Astrocyte (in vitro differentiated cells and primary cell): Measurements from ENCODE around the gene WDR12. TPM values are rescaled to one million over a fixed set of nuclear protein-coding genes. Genes with fewer than 3 reads are reported as not detected.
A peak's percentile ranks its signal among the peaks of the same experiment; 100 is the strongest.
"Not testable (repeated sequence)": the region's sequence is repeated elsewhere in the genome, so short reads cannot be mapped to it uniquely, and the experiment has no call there.

ENCODE experiments used
- DNase-seq: peaks from one replicate; pipeline ENCODE4 v3.0.0-alpha.2; 2010; ENCODE audit warnings: low read depth
- FAIRE-seq: peaks from 2 replicates; lab custom pipeline; 2011; peaks lifted over from hg19 to GRCh38; lab: Jason Lieb, UNC
- H2AFZ ChIP-seq: 2 replicates; pipeline ENCODE4 v1.6.0; 2012; ENCODE audit warnings: low read depth, low read length, inconsistent platforms
- H3K27ac ChIP-seq: 2 replicates; pipeline ENCODE4 v1.5.1; 2011; ENCODE audit warnings: low read depth, low read length, inconsistent platforms
- H3K27me3 ChIP-seq: 2 replicates; pipeline ENCODE4 v1.6.0; 2011; ENCODE audit warnings: low read length, inconsistent platforms; ENCODE audit not compliant: insufficient read depth
- H3K36me3 ChIP-seq: 2 replicates; pipeline ENCODE4 v1.5.1; 2011; ENCODE audit warnings: low read length, inconsistent platforms; ENCODE audit not compliant: insufficient read depth
- H3K4me1 ChIP-seq: 2 replicates; pipeline ENCODE4 v1.5.1; 2011; ENCODE audit warnings: low read length, inconsistent platforms; ENCODE audit not compliant: insufficient read depth
- H3K4me2 ChIP-seq: 2 replicates; pipeline ENCODE4 v1.6.0; 2012; ENCODE audit warnings: low read length, inconsistent platforms
- H3K4me3 ChIP-seq: 2 replicates; pipeline ENCODE4 v1.5.1; 2011; ENCODE audit warnings: low read depth, mild to moderate bottlenecking, low read length, inconsistent platforms; ENCODE audit not compliant: insufficient read depth
- H3K79me2 ChIP-seq: 2 replicates; pipeline ENCODE4 v1.6.0; 2012; ENCODE audit warnings: mild to moderate bottlenecking, low read length, inconsistent platforms; ENCODE audit not compliant: insufficient read depth
- H3K9ac ChIP-seq: 2 replicates; pipeline ENCODE4 v1.6.0; 2012; ENCODE audit warnings: mild to moderate bottlenecking, low read length, inconsistent platforms
- H3K9me3 ChIP-seq: 2 replicates; pipeline ENCODE4 v1.5.1; 2012; ENCODE audit warnings: low read depth, mild to moderate bottlenecking, low read length, inconsistent platforms; ENCODE audit not compliant: insufficient read depth
- H4K20me1 ChIP-seq: 2 replicates; pipeline ENCODE4 v1.6.0; 2012; ENCODE audit warnings: low read length, inconsistent platforms; ENCODE audit not compliant: insufficient read depth
- H3K27ac Mint-ChIP-seq: one replicate; pipeline ENCODE4 v1.8.0; 2021; ENCODE audit warnings: mild to moderate bottlenecking, mixed read lengths; ENCODE audit not compliant: unreplicated experiment
- H3K27me3 Mint-ChIP-seq: one replicate; pipeline ENCODE4 v1.8.0; 2021; ENCODE audit warnings: low read depth, mixed read lengths; ENCODE audit not compliant: unreplicated experiment
- H3K36me3 Mint-ChIP-seq: one replicate; pipeline ENCODE4 v1.8.0; 2021; ENCODE audit warnings: low read depth, mixed read lengths; ENCODE audit not compliant: unreplicated experiment
- H3K4me1 Mint-ChIP-seq: one replicate; pipeline ENCODE4 v1.8.0; 2021; ENCODE audit warnings: low read depth, mixed read lengths; ENCODE audit not compliant: unreplicated experiment
- H3K4me3 Mint-ChIP-seq: one replicate; pipeline ENCODE4 v1.8.0; 2021; ENCODE audit warnings: mild to moderate bottlenecking, moderate library complexity, mixed read lengths; ENCODE audit not compliant: unreplicated experiment
- H3K9me3 Mint-ChIP-seq: one replicate; pipeline ENCODE4 v1.8.0; 2021; ENCODE audit warnings: mild to moderate bottlenecking, mixed read lengths; ENCODE audit not compliant: unreplicated experiment
- CTCF ChIP-seq: IDR thresholded peaks from 2 replicates; pipeline ENCODE4 v1.5.1; 2011; ENCODE audit warnings: low read depth, mild to moderate bottlenecking, inconsistent platforms, low read length, moderate library complexity; ENCODE audit not compliant: insufficient read depth
- EZH2 ChIP-seq: IDR thresholded peaks from 2 replicates; pipeline ENCODE4 v1.6.1; 2012; ENCODE audit warnings: mild to moderate bottlenecking, low read length, inconsistent platforms; ENCODE audit not compliant: insufficient read depth
- total RNA-seq: library from RNA; stranded (reverse); gene quantifications from 2 replicates; pipeline ENCODE4 v1.2.1, GENCODE V29; 2021

WDR12 gene
- total RNA-seq, 1 donor from 2014 or later, result 60.6 TPM

DNA sequence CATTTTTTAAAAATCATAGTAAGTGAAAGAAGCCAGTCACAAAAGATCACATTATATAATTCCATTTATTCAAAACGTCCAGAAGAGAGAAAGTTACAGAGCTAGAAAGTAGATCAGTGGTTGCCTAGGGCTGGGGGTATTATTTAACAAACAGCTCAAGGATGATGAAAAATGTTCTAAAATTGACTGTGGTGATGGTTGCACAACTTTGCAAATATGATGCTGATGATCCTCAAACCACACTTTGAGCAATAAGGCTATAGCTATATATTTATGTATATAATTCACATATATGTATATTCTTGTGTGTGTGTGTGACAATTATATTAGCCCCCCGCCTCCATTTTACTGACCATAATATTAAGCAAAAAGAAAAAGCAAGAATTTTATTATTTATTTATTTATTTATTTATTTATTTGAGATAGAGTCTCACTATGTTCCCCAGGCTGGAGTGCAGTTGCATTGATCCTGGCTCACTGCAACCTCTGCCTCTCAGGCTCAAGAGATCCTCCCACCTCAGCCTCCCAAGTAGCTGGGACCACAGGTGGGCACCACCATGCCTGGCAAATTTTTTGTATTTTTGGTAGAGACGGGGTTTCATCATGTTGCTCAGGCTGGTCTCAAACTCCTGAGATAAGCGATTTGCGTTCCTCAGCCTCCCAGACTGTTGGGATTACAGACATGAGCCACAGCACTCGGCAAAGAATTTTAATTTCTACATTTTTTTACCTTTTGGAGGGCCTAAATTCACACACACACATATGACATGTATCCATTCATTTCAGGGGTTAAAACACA, 1.9 kb downstream of the WDR12 start:
- peak overlapping the region; percentile 93 for H3K4me2 ChIP-seq
- Mint-ChIP-seq H3K27me3 (no peaks in the 10 kb centered on the region), H3K9me3 (peaks cover 3% of the 10 kb centered on the region), H3K36me3 (peaks cover 8% of the 10 kb centered on the region), H3K4me3 (peak overlapping the region; percentile 99), H3K4me1 (peaks cover 8% of the 10 kb centered on the region), H3K27ac (no peak overlapping the region)
- H3K27me3 ChIP-seq, result no peaks in the 10 kb centered on the region
- no peak for TF ChIP-seq CTCF
- TF ChIP-seq EZH2, result no peak
- no peaks in the 10 kb centered on the region for H3K9me3 ChIP-seq
- H3K79me2 ChIP-seq, result peaks cover 60% of the 10 kb centered on the region
- H4K20me1 ChIP-seq, result peaks cover 3% of the 10 kb centered on the region
- FAIRE-seq (no peak), DNase-seq (no peak)
- peak overlapping the region; percentile 13 for H3K4me3 ChIP-seq
- no peak overlapping the region for H3K9ac ChIP-seq
- H3K4me1 ChIP-seq, result no peaks in the 10 kb centered on the region
- no peak overlapping the region for H3K27ac ChIP-seq
- H3K36me3 ChIP-seq, result no peaks in the 10 kb centered on the region
- no peak overlapping the region for H2AFZ ChIP-seq

- Mint-ChIP-seq H3K4me3 (no peak overlapping the region), H3K4me1 (peaks cover 8% of the 10 kb centered on the region), H3K27me3 (no peaks in the 10 kb centered on the region), H3K36me3 (peaks cover 13% of the 10 kb centered on the region), H3K27ac (no peak overlapping the region), H3K9me3 (peaks cover 3% of the 10 kb centered on the region)
- Histone ChIP-seq H3K27me3 (no peaks in the 10 kb centered on the region), H3K27ac (no peak overlapping the region), H3K4me2 (no peak overlapping the region), H3K9me3 (no peaks in the 10 kb centered on the region), H3K36me3 (no peaks in the 10 kb centered on the region), H3K9ac (no peak overlapping the region), H4K20me1 (peaks cover 3% of the 10 kb centered on the region), H2AFZ (no peak overlapping the region), H3K4me3 (no peak overlapping the region), H3K4me1 (no peaks in the 10 kb centered on the region), H3K79me2 (peaks cover 65% of the 10 kb centered on the region)
- FAIRE-seq (no peak), DNase-seq (no peak)
- TF ChIP-seq EZH2, result no peak
- no peak for TF ChIP-seq CTCF
These were observed 3.3 kb downstream of the WDR12 start for GRCh38 chr2:202908186-202908585.

GRCh38 chr2:202905507-202905906, 6.0 kb downstream of the WDR12 start:
- H3K79me2 ChIP-seq, result peaks cover 60% of the 10 kb centered on the region
- H3K27me3 ChIP-seq, FAIRE-seq, H2AFZ ChIP-seq, H4K20me1 ChIP-seq, DNase-seq, H3K9ac ChIP-seq, H3K36me3 ChIP-seq, H3K4me1 ChIP-seq, H3K9me3 Mint-ChIP-seq, H3K27ac Mint-ChIP-seq, H3K4me3 Mint-ChIP-seq, H3K4me2 ChIP-seq, H3K4me3 ChIP-seq, H3K27ac ChIP-seq, H3K9me3 ChIP-seq, H3K27me3 Mint-ChIP-seq, H3K4me1 Mint-ChIP-seq: not testable (repeated sequence)
- peaks cover 14% of the 10 kb centered on the region for H3K36me3 Mint-ChIP-seq
